ENCODE data around the gene TESK1.

DNA sequence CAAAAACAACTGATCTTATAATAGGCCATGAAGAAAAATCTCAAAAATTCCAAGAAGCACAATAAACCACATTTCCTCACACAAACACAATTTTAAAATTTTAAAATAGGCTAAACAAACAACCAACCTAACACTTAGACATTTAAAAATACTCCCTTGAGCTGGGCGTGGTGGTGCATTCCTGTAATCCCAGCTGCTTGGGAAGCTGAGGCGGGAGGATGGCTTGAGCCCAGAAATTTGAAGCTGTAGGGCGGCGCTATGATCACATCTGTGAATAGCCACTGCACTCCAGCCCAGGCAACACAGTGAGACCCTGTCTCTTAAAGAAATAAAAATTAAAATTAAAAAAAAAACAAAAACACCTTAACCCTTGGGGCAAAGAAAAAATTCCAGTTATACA is 36.9 kb upstream of the TESK1 start:
- TF ChIP-seq, protein P1, sequence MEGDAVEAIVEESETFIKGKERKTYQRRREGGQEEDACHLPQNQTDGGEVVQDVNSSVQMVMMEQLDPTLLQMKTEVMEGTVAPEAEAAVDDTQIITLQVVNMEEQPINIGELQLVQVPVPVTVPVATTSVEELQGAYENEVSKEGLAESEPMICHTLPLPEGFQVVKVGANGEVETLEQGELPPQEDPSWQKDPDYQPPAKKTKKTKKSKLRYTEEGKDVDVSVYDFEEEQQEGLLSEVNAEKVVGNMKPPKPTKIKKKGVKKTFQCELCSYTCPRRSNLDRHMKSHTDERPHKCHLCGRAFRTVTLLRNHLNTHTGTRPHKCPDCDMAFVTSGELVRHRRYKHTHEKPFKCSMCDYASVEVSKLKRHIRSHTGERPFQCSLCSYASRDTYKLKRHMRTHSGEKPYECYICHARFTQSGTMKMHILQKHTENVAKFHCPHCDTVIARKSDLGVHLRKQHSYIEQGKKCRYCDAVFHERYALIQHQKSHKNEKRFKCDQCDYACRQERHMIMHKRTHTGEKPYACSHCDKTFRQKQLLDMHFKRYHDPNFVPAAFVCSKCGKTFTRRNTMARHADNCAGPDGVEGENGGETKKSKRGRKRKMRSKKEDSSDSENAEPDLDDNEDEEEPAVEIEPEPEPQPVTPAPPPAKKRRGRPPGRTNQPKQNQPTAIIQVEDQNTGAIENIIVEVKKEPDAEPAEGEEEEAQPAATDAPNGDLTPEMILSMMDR (conservative IDR thresholded peaks at IDR 0.05; ENCODE audit: low read depth, low read length), result no peak
- TF ChIP-seq FOS (IDR thresholded peaks at IDR 0.05; ENCODE audit: low read depth, low read length) (no peak), MAZ (IDR thresholded peaks at IDR 0.05; ENCODE audit: borderline replicate concordance, low read depth, low read length) (no peak), RAD21 (IDR thresholded peaks at IDR 0.05; ENCODE audit: low read length) (no peak), POLR2A (IDR thresholded peaks at IDR 0.05; ENCODE audit: low read depth, low read length) (no peak)

All from IMR-90 (cell line).